ENCODE data around the gene SEL1L2.
"Not testable (repeated sequence)": the region's sequence is repeated elsewhere in the genome, so short reads cannot be mapped to it uniquely, and the experiment has no call there.

SEL1L2 gene, protein sequence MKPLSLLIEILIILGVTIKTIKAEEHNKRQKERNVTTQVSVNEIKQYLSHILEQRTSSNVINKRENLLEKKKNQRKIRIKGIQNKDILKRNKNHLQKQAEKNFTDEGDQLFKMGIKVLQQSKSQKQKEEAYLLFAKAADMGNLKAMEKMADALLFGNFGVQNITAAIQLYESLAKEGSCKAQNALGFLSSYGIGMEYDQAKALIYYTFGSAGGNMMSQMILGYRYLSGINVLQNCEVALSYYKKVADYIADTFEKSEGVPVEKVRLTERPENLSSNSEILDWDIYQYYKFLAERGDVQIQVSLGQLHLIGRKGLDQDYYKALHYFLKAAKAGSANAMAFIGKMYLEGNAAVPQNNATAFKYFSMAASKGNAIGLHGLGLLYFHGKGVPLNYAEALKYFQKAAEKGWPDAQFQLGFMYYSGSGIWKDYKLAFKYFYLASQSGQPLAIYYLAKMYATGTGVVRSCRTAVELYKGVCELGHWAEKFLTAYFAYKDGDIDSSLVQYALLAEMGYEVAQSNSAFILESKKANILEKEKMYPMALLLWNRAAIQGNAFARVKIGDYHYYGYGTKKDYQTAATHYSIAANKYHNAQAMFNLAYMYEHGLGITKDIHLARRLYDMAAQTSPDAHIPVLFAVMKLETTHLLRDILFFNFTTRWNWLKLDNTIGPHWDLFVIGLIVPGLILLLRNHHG

DNA sequence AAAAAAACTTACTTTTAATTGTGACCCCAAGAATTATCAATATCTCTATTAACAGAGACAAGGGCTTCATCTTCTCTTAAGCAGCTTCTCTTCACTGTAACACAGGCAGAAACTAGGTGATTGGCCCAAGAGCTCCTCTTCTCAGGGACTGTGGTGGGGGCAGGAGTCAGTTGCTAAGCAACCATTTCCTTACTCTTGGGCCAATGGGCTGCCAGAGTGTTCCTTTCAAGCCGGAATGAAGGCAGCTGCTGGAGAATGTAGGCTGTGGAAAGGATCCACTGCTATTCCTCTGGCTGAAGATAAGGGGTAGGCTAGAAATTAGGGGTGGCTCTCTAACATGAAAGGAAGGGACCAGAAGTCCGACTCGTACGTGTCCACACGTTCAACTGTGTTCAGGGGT is at the start of gene SEL1L2:
Gene SEL1L2, minus strand, starts transcription at position 150 of the 400 bp plus-strand sequence. Its CDS starts 80 bp downstream, at position 70.
- no peak for DNase-seq

DNA sequence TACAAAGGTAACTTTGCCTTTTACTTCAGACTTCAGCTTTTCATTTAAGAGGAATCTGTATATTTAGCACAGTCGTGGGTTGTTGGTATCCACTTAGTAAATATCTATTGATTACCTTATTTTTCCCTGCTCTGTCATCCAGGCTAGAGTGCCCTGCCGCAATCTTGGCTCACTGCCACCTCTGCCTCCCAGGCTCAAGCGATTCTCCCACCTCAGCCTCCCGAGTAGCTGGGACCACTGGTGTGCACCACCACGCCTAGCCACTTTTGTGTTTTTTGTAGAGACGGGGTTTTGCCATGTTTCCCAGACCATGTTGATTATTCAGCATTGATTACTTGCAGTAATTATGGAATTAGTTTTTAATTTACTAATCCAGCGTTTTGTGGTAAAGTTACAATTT is 46.2 kb upstream of the SEL1L2 start:
- no peak for DNase-seq

DNA sequence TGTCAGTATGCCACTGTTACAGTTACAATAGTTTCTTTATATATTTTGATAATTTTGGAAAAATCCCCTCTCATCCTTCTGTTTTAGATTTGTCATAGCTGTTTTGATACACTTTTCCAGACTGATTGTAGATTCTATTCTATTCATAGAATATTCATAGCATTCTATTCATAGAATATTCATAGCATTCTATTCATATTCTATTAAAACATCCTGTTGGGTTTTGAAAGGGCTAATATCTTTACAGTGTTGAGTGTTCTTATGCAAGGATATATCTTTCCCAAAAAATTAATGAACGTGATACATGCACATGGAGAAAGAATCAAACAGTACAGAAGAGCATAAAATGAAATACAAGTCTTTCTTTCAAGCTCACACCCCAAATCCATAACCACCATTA is 42.9 kb upstream of the SEL1L2 start:
- DNase-seq, result no peak

DNA sequence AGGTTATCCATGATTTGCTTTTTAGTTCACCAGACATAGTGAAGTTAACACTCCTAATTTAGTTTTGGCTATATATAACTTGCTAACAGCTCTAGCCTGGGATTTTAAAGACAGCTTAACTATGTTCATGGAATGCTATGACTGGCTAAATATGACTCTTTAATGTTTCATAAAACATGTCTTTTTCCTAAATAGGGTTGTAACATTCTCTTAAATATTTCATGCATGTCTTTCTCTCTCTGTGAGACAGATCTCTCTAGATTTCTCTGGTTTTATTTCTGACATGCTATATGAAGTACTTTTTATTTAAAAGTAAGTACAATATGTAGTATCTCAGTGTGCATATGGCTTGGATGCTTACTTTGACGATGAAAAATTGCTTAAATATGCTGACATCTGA is 40.6 kb upstream of the SEL1L2 start:
- no peak for DNase-seq

DNA sequence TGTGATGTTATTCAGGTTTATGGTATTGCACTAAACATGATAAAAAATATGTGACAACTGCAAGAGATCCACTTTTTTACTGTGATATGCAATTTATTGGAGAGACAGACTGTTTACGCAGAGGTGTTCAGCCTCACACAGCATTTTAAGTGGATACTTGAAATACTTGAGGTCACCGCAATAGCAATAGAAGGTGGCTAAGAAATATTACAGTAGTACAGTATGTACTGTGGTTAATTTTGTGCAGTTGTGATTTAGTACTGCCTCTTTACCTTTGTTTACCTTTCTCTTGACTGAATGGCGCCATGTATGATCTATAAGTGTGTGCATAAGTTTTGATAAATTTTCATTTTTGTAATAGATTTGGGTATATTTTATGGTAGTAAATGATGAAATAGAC is 22.3 kb upstream of the SEL1L2 start:
- DNase-seq, result no peak

DNA sequence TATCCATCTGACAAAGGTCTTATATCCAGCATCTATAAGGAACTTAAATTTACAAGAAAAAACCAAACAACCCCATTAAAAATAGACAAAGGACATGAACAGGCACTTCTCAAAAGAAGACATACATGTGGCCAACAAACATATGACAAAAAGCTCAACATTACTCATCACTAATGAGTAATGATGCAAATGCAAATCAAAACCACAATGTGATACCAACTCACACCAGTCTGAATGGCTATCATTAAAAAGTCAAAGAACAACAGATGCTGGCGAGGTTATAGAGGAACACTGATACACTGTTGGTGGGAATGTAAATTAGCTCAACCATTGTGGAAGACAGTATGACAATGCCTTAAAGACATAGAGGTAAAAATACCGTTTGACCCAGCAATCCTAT is 18.8 kb upstream of the SEL1L2 start:
- DNase-seq, result no peak

DNA sequence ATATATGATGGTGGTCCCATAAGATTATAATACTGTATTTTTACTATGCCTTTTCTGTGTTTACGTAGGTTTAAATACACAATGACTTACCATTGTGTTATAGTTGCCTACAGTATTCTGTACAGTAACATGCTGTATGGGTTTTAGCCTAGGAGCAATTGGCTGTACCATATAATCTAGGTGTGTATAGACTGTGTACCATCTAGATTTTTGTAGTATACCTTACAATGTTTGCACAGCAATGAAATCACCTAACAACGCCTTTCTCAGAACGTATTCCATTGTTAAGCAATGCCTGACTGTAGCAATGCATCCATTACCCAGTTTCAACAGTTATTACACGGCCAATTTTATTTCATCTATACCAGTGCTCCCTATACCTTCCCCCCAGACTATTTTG is 15.6 kb upstream of the SEL1L2 start:
- no peak for DNase-seq

DNA sequence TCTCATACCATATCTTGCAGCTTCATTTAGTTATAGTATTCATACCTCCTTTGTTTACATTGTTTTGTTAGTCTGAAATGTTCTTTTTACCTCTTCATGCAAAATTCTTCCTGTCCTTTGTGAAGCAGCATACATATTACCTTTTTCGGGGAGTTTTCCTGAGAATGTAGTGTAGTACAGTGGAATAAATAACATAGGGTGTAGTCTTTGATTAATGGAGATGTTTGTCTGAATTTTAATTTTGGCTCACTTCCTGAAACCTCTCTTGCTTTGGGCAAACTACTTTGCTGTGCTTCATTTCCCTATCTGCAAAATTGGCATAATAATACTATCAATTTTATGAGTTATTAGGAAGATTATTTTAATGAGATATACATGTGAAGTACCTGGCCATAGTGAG is 10.5 kb upstream of the SEL1L2 start:
- no peak for DNase-seq

DNA sequence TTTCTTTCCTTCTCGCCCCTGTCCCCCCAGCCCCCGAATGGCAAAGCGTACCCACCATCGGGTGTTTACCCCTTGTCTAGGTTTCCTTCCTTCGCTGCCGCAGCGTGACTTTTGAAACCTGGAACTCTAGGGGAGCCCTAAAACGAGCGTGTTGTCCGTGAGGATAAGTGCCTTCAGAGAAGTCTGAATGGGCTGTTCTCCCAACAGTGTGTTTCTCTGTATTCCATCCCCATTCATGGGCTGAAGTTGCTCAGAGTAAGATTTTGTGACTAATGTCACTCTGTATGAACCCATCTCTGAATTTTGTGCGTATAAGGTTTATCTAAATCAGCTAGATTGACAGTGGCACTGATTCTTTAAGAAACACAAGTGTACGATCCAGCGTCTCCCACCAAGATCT is 5.9 kb upstream of the SEL1L2 start:
- DNase-seq, result no peak

DNA sequence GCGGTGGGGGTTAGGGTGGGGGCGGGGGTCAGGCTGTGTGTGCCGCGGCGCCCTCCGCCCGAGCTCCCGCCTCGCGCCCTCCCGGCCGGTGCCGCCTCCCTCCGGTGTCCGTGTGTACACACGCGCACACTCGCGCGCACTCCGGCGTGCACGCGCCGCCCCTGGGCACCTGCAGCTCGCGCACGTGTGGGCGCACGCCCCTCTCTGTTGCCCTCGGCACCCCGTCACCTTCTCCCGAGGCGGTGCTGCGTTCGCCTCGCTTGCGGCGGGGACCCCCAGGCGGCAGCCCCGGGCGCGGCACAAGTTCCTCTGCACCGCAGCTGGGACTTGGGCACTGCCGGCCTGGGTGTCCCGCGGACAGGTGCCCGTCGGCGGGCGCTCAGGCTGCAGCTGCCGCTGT is 5.4 kb upstream of the SEL1L2 start:
- no peak for DNase-seq

DNA sequence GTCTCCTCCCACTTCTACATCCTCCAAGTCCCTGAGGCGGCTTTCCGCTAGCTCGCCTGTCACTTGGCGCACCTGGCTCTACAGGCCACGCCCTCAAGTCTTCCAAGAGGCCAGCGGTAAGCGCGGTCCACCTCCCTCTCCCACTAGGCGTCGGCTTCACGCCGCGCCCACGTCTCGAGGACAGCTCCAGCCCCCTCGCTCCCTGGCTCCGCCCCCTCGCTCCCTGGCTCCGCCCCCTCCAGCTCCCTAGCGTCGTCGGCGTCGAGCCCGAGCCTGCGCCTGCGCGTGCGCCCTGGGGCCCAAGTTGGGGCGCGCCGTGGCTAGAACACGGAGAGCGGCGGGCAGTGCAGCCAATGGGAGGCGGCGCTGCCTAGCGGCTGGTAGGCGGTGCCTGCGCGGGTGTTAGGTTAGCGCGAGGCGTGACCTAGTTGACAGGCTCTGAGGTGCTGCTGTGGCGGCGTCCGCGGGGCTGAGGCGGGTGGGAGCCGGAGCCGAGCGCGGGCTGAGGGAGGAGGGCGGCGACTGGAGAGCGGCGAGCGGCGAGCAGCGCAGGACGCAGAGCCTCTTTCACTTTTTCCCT is 4.8 kb upstream of the SEL1L2 start, which contains the start of gene MACROD2:
Gene MACROD2, plus strand, starts transcription at position 431 of the 580 bp plus-strand sequence.
- peak; percentile 19 for DNase-seq

DNA sequence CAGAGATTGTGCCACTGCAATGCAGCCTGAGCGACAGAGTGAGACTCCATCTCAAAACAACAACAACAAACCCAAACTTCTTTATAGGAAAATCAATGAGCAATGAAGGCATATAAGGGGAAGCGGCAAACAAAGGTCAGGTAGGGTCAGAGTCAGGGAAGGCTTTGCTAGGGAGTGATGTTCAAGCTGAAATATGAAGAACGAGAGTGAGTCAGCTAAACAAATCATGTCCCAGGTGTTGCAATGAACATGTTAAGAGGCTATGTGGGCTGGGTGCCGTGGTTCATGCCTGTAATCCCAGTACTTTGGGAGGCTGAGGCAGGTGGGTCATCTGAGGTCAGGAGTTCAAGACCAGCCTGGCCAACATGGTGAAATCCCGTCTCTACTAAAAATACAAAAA is 1.5 kb upstream of the SEL1L2 start:
- not testable (repeated sequence) for DNase-seq

DNA sequence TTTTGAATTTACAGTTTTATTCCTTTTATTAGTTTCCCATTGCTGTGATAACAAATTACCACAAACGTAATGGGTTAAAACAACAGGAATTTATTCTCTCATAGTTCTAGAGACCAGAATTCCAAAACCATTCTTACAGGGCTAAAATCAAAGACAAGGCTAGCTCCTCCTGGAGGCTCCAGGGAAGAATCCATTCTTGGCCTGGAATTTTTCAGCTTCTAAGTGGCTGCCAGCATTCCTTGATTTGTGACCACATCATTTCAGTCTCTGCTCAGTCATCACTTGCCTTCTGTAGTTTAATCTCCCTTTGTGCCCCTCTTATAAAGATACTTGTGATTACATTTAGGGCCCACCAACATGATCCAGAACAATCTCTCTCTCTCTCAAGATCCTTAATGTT is 897 bp upstream of the SEL1L2 start:
- DNase-seq, result no peak

DNA sequence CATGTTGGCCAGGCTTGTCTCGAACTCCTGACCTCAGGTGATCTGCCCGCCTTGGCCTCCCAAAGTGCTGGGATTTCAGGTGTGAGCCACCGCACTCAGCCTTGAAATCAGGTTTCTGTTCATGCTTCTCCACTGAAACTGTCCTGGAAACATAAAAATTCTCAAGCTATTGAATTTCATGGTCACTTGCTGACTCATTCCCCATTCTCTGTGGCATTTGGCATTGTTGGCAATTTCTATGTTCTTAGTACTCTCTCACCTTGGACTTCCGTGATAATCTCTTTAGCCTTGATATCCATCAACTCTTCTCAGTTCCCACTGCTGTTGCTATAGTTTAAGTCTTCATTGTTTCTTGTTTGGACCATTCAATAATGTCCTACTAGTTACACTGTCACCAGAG is 6.2 kb downstream of the SEL1L2 start:
- DNase-seq, result no peak

DNA sequence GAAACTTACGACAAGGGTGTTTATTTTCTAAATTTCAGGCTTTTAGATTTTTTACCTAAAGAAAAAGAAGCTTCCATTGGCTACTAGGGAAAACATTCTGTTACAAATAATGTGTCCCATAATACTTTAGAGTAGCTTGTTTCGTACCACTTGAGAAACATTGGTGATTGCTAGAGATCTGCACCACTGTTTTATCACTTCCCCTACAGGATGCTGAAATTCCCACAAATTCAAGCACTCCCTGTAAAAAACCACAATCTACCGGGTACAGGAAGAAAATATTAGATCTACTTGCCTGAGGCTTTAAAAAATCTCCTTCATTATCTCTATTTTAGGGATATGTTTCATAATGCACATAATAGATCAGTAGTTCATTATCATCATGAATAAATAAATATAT is 29.9 kb downstream of the SEL1L2 start:
- no peak for DNase-seq

DNA sequence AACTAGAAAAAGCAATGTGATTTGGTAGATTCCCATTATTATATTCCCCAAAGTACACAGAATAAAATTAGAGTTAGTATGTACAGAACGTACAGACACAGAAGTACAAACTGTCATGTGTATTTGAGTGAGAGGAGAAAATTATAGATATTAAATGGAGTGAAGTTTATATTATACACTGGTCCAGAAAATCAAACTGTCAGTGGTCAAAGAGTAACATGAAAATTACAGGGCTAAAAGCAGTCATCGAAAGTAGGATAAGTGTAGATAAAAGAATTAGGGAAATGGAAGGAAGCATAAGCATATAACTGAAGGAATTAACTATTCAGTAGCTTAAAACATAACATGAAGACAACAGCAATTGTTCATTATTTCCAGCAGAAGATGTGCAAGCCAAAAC is 30.3 kb downstream of the SEL1L2 start:
- DNase-seq, result no peak

DNA sequence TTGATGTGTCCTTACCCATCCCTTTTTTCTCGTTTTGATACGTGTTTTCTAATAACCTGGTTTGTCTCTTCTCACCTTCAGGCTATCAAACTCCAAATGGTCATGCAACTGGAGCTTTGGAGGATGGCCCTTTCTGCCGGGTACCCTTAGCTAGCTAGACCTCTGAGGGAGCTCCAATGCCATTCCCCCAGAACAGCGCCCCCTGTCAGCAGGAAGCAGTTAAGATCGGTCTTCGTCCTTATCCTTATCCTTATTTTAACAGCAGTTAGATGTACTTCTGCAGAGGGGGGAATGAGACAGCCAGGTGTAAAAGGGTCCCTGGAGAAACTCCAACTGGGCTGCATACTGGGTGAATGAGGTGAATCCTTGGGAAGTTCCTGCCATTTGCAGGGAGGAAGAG is 37.2 kb downstream of the SEL1L2 start:
- DNase-seq, result no peak

DNA sequence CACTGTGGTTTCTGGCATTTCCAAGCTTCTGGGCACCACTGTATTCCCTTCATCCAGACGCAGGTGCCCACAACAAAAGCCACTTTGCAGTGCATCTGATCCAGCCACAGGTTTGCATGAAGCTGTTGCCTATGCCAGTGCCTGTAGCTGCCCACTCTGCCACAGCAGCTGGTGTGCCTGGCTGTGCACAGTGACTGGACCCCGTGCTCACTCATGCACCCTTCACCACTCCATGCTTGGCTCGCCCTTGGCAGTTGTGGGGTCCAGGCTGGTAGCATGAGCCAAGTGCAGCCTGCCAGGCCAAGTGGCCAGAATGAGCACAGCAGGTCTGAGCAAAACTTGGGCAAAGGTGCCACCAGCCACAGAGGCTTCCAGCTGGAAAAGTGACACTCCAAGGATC is 42.7 kb downstream of the SEL1L2 start:
- no peak for DNase-seq

DNA sequence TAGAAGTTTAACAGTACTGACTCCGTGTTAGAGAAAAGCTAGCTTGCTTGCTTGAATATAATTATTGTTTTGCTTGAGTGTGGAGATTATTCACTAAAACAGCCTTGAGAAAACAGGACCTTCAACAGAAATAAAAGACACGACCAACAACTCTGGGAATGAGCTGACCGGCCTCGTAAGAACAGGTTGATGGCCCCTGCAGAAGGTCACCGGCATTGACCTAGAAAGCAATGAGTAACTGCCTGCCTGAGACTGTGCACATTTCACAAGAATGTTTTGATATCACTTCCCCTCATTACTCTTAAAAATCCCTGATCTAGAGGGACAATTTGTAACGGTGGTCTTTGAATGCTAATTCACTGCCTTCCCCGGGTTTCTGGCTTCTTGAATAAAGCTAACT is 49.4 kb downstream of the SEL1L2 start:
- DNase-seq, result no peak

DNA sequence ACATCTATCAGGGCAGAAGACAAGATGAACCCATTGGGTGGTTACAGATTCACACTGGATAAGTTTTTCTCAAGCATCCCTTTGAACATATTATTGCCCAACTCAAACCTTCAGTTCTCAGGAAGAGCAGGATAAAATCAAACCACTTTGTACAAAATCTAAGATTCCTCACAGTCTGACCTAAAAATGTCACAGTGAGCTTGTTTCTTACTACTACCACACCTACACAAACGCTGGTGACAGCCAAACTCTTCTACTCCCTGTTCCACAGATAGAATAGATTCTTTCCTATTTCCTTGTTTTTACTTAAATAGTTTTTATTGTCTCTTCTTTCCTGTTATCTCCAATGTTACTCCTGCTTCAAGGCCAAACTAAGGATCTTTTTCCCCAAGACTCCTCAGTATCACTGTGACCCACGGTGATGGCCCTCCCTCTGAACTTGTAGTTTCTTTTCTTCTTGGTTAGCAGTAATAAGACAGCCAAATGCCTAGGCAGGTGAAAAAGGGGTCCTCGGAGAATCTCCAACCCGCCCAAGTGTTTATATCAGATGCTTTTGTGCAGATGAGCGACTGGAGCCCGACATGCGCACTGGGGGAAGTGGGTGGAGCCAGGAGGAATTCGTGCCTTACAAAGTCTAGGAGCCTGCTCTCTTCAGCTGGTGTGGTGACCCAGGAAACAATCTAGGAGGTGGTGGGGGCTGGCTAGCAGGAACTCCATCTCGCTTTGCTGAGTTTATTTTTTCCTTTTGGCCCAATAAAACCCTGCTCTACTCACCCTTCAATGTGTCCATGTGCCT is 53.4 kb downstream of the SEL1L2 start:
- no peak for DNase-seq

DNA sequence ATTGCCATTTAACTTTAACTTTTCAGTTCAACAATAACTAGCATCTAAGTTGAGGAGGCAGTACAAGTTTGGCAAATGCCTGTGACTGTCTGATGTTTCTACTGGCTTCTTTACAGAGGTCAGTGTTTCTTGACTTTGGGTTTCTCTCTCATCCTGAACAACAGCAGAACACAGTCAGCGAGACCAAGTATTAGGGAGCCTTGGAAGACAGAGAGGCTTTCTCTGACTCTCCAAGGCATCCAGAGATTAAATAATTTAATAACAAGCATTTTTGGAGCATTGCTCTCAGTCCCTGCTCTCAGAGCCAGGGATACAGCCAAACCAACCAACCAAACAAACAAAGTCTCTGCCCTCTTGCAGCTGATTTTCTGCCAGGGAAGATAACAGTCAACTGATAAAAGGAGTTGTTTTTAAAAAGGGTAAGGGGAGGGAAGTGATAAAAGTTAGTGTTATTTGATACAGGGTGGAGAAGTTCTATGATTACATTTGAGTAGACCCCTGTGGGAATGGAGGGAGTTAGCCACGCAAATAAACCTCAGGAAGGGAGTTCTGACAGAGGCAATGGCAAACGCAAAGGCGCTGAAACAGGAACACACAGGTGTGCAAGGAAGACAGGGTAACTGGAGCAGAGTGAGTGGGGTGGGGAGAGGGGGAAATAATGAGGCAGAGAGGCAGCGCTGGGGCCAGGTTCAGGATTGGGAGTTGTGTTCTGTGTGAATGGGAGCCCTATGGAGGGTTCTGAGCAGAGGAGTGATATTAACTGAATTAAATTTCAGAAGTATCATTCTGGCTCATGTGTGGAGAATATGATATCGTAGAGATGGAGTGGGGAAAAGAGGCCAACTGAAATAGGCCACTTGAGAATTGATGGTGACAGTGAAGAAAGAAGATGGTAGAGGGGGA is 55.2 kb downstream of the SEL1L2 start:
- no peak for DNase-seq

DNA sequence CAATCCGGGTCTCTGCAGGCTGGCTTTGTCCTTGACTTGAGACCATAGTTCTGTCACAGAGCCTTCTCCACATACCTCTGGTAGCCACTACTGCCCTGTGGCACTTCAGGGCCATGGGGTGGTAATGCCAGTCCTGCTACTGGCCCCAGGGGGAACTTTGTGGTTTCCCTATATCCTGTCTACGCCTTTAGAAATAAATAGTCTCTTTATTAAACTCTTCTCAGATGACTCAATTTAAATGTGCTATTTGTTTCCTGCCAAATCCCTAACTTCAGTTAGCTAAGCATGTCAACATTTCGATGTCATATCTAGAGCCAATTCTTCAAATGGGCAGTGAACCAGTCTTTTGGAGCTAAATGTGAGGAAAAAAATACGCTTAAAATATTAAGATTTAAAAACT is 60.1 kb downstream of the SEL1L2 start:
- DNase-seq, result no peak
